Ascending aorta (tissue), 2 donors: Measurements from ENCODE around the gene ASCC1. TPM values are rescaled to one million over a fixed set of nuclear protein-coding genes. Genes with fewer than 3 reads are reported as not detected.
"Not testable (repeated sequence)": the region's sequence is repeated elsewhere in the genome, so short reads cannot be mapped to it uniquely, and the experiment has no call there.

Source experiments
- DNase-seq, 2 donors: peaks; one replicate each; pipeline ENCODE4 v3.0.0-alpha.2; 2019; ENCODE audit warnings: low spot score in 2 of 2
- H3K27ac ChIP-seq, 2 donors: fragments of 200-600 bp; sonication (generic); one replicate each; pipeline ENCODE4 v1.5.1; 2016 to 2017; ENCODE audit warnings: mild to moderate bottlenecking in 1 of 2
- H3K27me3 ChIP-seq: fragments of 200-600 bp; sonication (generic); one replicate; pipeline ENCODE4 v1.5.1; 2017
- H3K36me3 ChIP-seq, 2 donors: fragments of 200-600 bp; sonication (generic); one replicate each; pipeline ENCODE4 v1.5.1; 2016
- H3K4me1 ChIP-seq, 2 donors: fragments of 200-600 bp; sonication (generic); one replicate each; pipeline ENCODE4 v1.5.1; 2016 to 2017; ENCODE audit warnings: mild to moderate bottlenecking in 1 of 2
- H3K4me3 ChIP-seq, 2 donors: fragments of 200-600 bp; sonication (generic); one replicate each; pipeline ENCODE4 v1.5.1; 2016 to 2017; ENCODE audit warnings: mild to moderate bottlenecking in 1 of 2
- H3K9me3 ChIP-seq, 2 donors: fragments of 200-600 bp; sonication (generic); one replicate each; pipeline ENCODE4 v1.5.1; 2016
- CTCF ChIP-seq, 3 experiments: fragments of 200-600 bp in 2 of 3; fragments of 450-650 bp in 1 of 3; sonication (generic) in 2 of 3; IDR thresholded peaks; one replicate each; pipeline ENCODE4 v1.5.1; 2016 to 2019; ENCODE audit warnings: antibody characterized with exemption in 3 of 3, mild to moderate bottlenecking in 1 of 3, moderate library complexity in 1 of 3
- intact Hi-C: fragments of 100-400 bp; cut with DNase I; formaldehyde crosslinking; loops from one replicate; pipeline ENCODE4 v1.15.1; 2023
- total RNA-seq: library from RNA; depleted of rRNA; stranded (reverse); fragments of >200 nt; gene quantifications from one replicate; pipeline ENCODE4 v1.1.0, GENCODE V29; 2016

Gene ASCC1
- total RNA-seq, 1 donor from 2014 or later, result 5.5 TPM

- no peaks in the 10 kb centered on the region for H3K36me3 ChIP-seq
- no peak overlapping the region for H3K4me3 ChIP-seq
- no peak for DNase-seq
- TF ChIP-seq CTCF (IDR thresholded peaks at IDR 0.05), result no peak
- no peaks in the 10 kb centered on the region for H3K4me1 ChIP-seq
- intact Hi-C loops, result no loop called here
- no peaks in the 10 kb centered on the region for H3K9me3 ChIP-seq
- no peaks in the 10 kb centered on the region for H3K27me3 ChIP-seq
- no peak overlapping the region for H3K27ac ChIP-seq
Observed at GRCh38 chr10:72146071-72146470, 70.0 kb downstream of the ASCC1 start.

- Histone ChIP-seq H3K36me3 (no peaks in the 10 kb centered on the region), H3K4me3 (no peak overlapping the region), H3K4me1 (no peaks in the 10 kb centered on the region), H3K27me3 (no peaks in the 10 kb centered on the region), H3K9me3 (no peaks in the 10 kb centered on the region), H3K27ac (no peak overlapping the region)
- no peak for TF ChIP-seq CTCF (IDR thresholded peaks at IDR 0.05)
- intact Hi-C loops, result no loop called here
- DNase-seq, result no peak
Observed at GRCh38 chr10:72145657-72146056, 70.4 kb downstream of the ASCC1 start.

- no peaks in the 10 kb centered on the region for H3K27me3 ChIP-seq
- H3K36me3 ChIP-seq, result peaks cover 5 to 11% of the 10 kb centered on the region in 2 donors
- no peak overlapping the region for H3K4me3 ChIP-seq
- intact Hi-C loops, result no loop called here
- no peak for TF ChIP-seq CTCF (IDR thresholded peaks at IDR 0.05)
- no peaks in the 10 kb centered on the region for H3K9me3 ChIP-seq
- H3K27ac ChIP-seq, result no peak overlapping the region
- H3K4me1 ChIP-seq, result no peaks in the 10 kb centered on the region
- DNase-seq, result no peak
Observed at GRCh38 chr10:72140850-72141249, 75.2 kb downstream of the ASCC1 start.

- intact Hi-C loops, result no loop called here
- H3K9me3 ChIP-seq, result no peaks in the 10 kb centered on the region
- TF ChIP-seq CTCF (IDR thresholded peaks at IDR 0.05), result no peak
- H3K27me3 ChIP-seq, result no peaks in the 10 kb centered on the region
- no peak overlapping the region for H3K27ac ChIP-seq
- H3K36me3 ChIP-seq, result peaks cover 5 to 11% of the 10 kb centered on the region in 2 donors
- no peak overlapping the region for H3K4me3 ChIP-seq
- DNase-seq, result no peak
- no peaks in the 10 kb centered on the region for H3K4me1 ChIP-seq
Observed at GRCh38 chr10:72140174-72140573, 75.9 kb downstream of the ASCC1 start.

- Histone ChIP-seq H3K9me3 (no peaks in the 10 kb centered on the region), H3K4me3 (no peak overlapping the region), H3K27me3 (no peaks in the 10 kb centered on the region), H3K27ac (no peak overlapping the region), H3K4me1 (no peaks in the 10 kb centered on the region), H3K36me3 (peaks cover 5 to 11% of the 10 kb centered on the region in 2 donors)
- no peak for TF ChIP-seq CTCF (IDR thresholded peaks at IDR 0.05)
- no peak for DNase-seq
- intact Hi-C loops, result no loop called here
Observed at GRCh38 chr10:72137583-72137982, 78.5 kb downstream of the ASCC1 start.

- H3K4me3 ChIP-seq, H3K9me3 ChIP-seq, intact Hi-C loops, H3K4me1 ChIP-seq, DNase-seq, H3K27me3 ChIP-seq, H3K27ac ChIP-seq: not testable (repeated sequence)
- peaks cover 5 to 15% of the 10 kb centered on the region in 2 donors for H3K36me3 ChIP-seq
Observed at GRCh38 chr10:72136225-72136624, 79.9 kb downstream of the ASCC1 start.
